Right ventricle myocardium superior (tissue), 1 donor: ENCODE data around the gene PEMT. TPM values are rescaled to one million over a fixed set of nuclear protein-coding genes. Genes with fewer than 3 reads are reported as not detected.

Experiments used
- ATAC-seq: fragments of 200-7000 bp; cut with Tn5 transposase; one replicate; pipeline ENCODE4 v1.9.1; 2020; ENCODE audit warnings: mild to moderate bottlenecking; ENCODE audit not compliant: poor library complexity
- DNase-seq: peaks from one replicate; pipeline ENCODE4 v3.0.0-alpha.2; 2020
- intact Hi-C: fragments of 100-400 bp; cut with DNase I; formaldehyde crosslinking; loops from one replicate; pipeline ENCODE4 v1.11.2; 2022
- total RNA-seq: library from RNA; stranded (reverse); fragmentation: NEBNext Ultra II Directional; extraction: Animal tissue kit (Norgen Biotek cat#: 25700); gene quantifications from one replicate; pipeline ENCODE4 v1.2.1, GENCODE V29; 2021
- donor health status: DM: no; HTN: yes; CAD: no; lungs with severe emphysema.

The PEMT gene
- total RNA-seq, 1 donor from 2014 or later, result 16.2 TPM

- intact Hi-C loops, result no loop called here
- DNase-seq, result no peak
- no peak for ATAC-seq
These were observed 129.3 kb downstream of the PEMT start for GRCh38 chr17:17462048-17462824.

- intact Hi-C loops, result no loop called here
- no peak for DNase-seq
These were observed 131.5 kb downstream of the PEMT start for GRCh38 chr17:17460038-17460437.

GRCh38 chr17:17457680-17458079 lies 133.8 kb downstream of the PEMT start:
- intact Hi-C loops, result no loop called here
- ATAC-seq (no peak), DNase-seq (no peak)

More at GRCh38 chr17:17460038-17460437, 131.5 kb downstream of the PEMT start:
- no peak for ATAC-seq

GRCh38 chr17:17456251-17456650 lies 135.3 kb downstream of the PEMT start:
- DNase-seq (no peak), ATAC-seq (no peak)
- intact Hi-C loops, result no loop called here

Other genes starting within 250 kb of the PEMT start
- gene MED9, start 114.7 kb downstream of the PEMT start, total RNA-seq, result 37.5 TPM
- 39.8 TPM for gene RASD1, start 95.3 kb downstream of the PEMT start, total RNA-seq
- 28.3 TPM for gene RAI1, start 89.8 kb upstream of the PEMT start, total RNA-seq
- 14.7 TPM for gene SREBF1, start 245.3 kb upstream of the PEMT start, total RNA-seq